Ovary (tissue), 9 donors: ENCODE measurements around the gene YDJC. TPM values are rescaled to one million over a fixed set of nuclear protein-coding genes. Genes with fewer than 3 reads are reported as not detected.

Source experiments
- DNase-seq, 5 donors: peaks; one replicate each; pipeline ENCODE4 v3.0.0-alpha.2; 2019 to 2020
- H3K27ac ChIP-seq, 2 donors: fragments of 200-600 bp; one replicate each; pipeline versions ENCODE4 v1.5.1 to v1.8.0; 2019 to 2022
- H3K27me3 ChIP-seq: fragments of 200-600 bp; one replicate; pipeline ENCODE4 v1.8.0; 2022
- H3K36me3 ChIP-seq: fragments of 200-600 bp; sonication (generic); one replicate; pipeline ENCODE4 v1.5.1; 2019
- H3K4me1 ChIP-seq: one replicate; pipeline ENCODE4 v1.8.1; 2013; ENCODE audit warnings: mild to moderate bottlenecking, moderate library complexity; ENCODE audit not compliant: insufficient read depth
- H3K4me3 ChIP-seq: fragments of 200-600 bp; sonication (generic); one replicate; pipeline ENCODE4 v1.5.1; 2017
- H3K9me3 ChIP-seq, 2 donors: fragments of 200-600 bp in 1 of 2; sonication (generic) in 1 of 2; one replicate each; pipeline versions ENCODE4 v1.5.1 to v1.8.1; 2013 to 2019; ENCODE audit warnings: mild to moderate bottlenecking in 1 of 2, moderate library complexity in 1 of 2
- CTCF ChIP-seq, 3 donors: fragments of 450-650 bp in 2 of 3; fragments of 200-600 bp in 1 of 3; IDR thresholded peaks; one replicate each; pipeline versions ENCODE4 v1.5.1 to v1.8.0; 2016 to 2022; ENCODE audit warnings: antibody characterized with exemption in 3 of 3, mild to moderate bottlenecking in 1 of 3
- EP300 ChIP-seq: sonication (generic); formaldehyde crosslinking; IDR thresholded peaks from one replicate; pipeline ENCODE4 v1.6.1; 2017; ENCODE audit warnings: antibody characterized with exemption
- POLR2A ChIP-seq: fragments of 450-650 bp; IDR thresholded peaks from one replicate; pipeline ENCODE4 v1.6.1; 2017; ENCODE audit warnings: antibody characterized with exemption, mild to moderate bottlenecking, moderate library complexity
- WGBS, 3 donors: extraction: QIAGEN DNeasy Blood & Tissue Kit in 1 of 3; methylation state at CpG; one replicate each; pipeline versions ENCODE4 v1.1.5 to v1.1.7; 2013 to 2017; 5-methylcytosine and 5-hydroxymethylcytosine counted together
- intact Hi-C, 4 donors: fragments of 100-400 bp; cut with DNase I; formaldehyde crosslinking; loops; one replicate each; pipeline versions ENCODE4 v1.11.0 to v1.15.1; 2022 to 2023
- microRNA counts: library from miRNA; unstranded; fragments of <30 nt; microRNA quantifications from one replicate; lab custom pipeline; 2016
- microRNA-seq, 3 donors: library from miRNA; unstranded; fragments of <30 nt; microRNA quantifications; one replicate each; pipeline versions ENCODE4 to v1.2.0, GENCODE V29; 2019 to 2020
- polyA plus RNA-seq, 2 donors: library from polyadenylated mRNA; stranded (reverse); fragments of 200-250 nt in 1 of 2; fragments of 350-450 nt in 1 of 2; fragmentation: Illumina TruSeq in 1 of 2; extraction: RNeasy Lipid Tissue Mini Kit (QIAGEN cat#74804) in 1 of 2; gene quantifications; one replicate each; pipeline ENCODE4 v1.2.3, GENCODE V29; 2013 to 2014
- small RNA-seq: library from RNA; depleted of rRNA; stranded (forward); fragments of <200 nt; gene quantifications from one replicate; pipeline ENCODE3, GENCODE V24; 2016
- total RNA-seq, 7 donors: library from RNA; depleted of rRNA in 2 of 7; stranded (reverse); fragments of >200 nt in 2 of 7; fragmentation: NEBNext Ultra II Directional in 3 of 7; extraction: Animal tissue kit (Norgen Biotek cat#: 25700) in 3 of 7; gene quantifications; one replicate each; pipeline versions ENCODE4 v1.1.0 to v1.2.4, GENCODE V29; 2016 to 2023
- donor health status: DM: no; HTN: no; CAD: no; lungs with moderate emphysema.
- donor health status: DM: no; HTN: no; CAD: no.
- donor health status: Bipolar disorder and iron deficiency.
- donor health status: DM: yes; HTN: yes; CAD: no.
- donor health status: DM: no; HTN: no; CAD: no.
- donor health status: DM: yes; HTN: yes; CAD: no.

The YDJC gene
- total and polyA plus RNA-seq, 9 donors = 1.8 to 45.1 (median 17.0) TPM

- no peak for DNase-seq
- Histone ChIP-seq H3K36me3 (no peaks in the 10 kb centered on the region), H3K27me3 (no peaks in the 10 kb centered on the region), H3K27ac (no peak overlapping the region), H3K4me1 (peaks cover 15% of the 10 kb centered on the region), H3K4me3 (no peak overlapping the region), H3K9me3 (no peaks in the 10 kb centered on the region)
- intact Hi-C loops = no loop called here
- WGBS, 3 donors = 55 to 70% (median 68%) methylated on average over 6 of the region's 6 CpGs
- TF ChIP-seq CTCF (IDR thresholded peaks at IDR 0.05) (no peak), POLR2A (no peak), EP300 (no peak)
These were observed 50.4 kb downstream of the YDJC start for GRCh38 chr22:21579474-21579851.

MicroRNA genes within 50 kb of the gene (microRNA counts, 767-probe panel; counts per million panel counts)
- microRNA hsa-miR-130b-3p (lab: Ali Mortazavi, UCI) (530 counts per million, percentile 78 among the panel's probes with 10 or more counts), microRNA hsa-miR-301b (lab: Ali Mortazavi, UCI) (530 counts per million, percentile 78 among the panel's probes with 10 or more counts)

Small RNA genes lying within 50 kb of the gene (microRNA-seq; reads per million reads assigned to microRNA genes)
- gene MIR130B (41.9 to 60.5 (median 54.8) reads per million in 3 donors), gene MIR301B (0 to 0.38 (median 0.16) reads per million in 3 donors)

Small RNA genes lying within 50 kb of the gene (small RNA-seq; reads per million reads assigned to genes)
- gene MIR301B = 0.30 reads per million

Other genes with a start within 250 kb of the YDJC start
- gene RIMBP3B, start 246.3 kb downstream of the YDJC start, total RNA-seq = under 1 TPM in 5 of 7 donors, not detected in 2; 0.08 to 0.20 (median 0.12) TPM
- gene RIMBP3B, start 246.3 kb downstream of the YDJC start, polyA plus RNA-seq = not detected
- 1 to 10 TPM; 2.9 to 8.6 (median 6.6) TPM for gene HIC2, start 212.7 kb downstream of the YDJC start, total RNA-seq
- gene HIC2, start 212.7 kb downstream of the YDJC start, polyA plus RNA-seq = 1 to 10 TPM; 1.3 to 3.3 TPM
- gene TMEM191C, start 162.6 kb downstream of the YDJC start, total RNA-seq = 1 to 10 TPM in 5 of 7 donors, under 1 TPM in 2; 0.37 to 2.4 (median 1.1) TPM
- 1 to 10 TPM in 1 of 2 donors, under 1 TPM in 1; 0.27 to 1.4 TPM for gene TMEM191C, start 162.6 kb downstream of the YDJC start, polyA plus RNA-seq
- under 1 TPM in 3 of 7 donors, not detected in 4; 0.07 to 0.25 (median 0.15) TPM for gene RIMBP3C, start 78.6 kb downstream of the YDJC start, total RNA-seq
- gene RIMBP3C, start 78.6 kb downstream of the YDJC start, polyA plus RNA-seq = under 1 TPM; 0.04 to 0.15 TPM
- 10 to 100 TPM; 20.3 to 42.0 (median 39.9) TPM for gene UBE2L3, start 62.3 kb downstream of the YDJC start, total RNA-seq
- gene UBE2L3, start 62.3 kb downstream of the YDJC start, polyA plus RNA-seq = 100 to 1,000 TPM in 1 of 2 donors, 10 to 100 TPM in 1; 30.7 to 105 TPM
- under 1 TPM; 0.46 to 0.88 (median 0.66) TPM for gene CCDC116, start 2.7 kb upstream of the YDJC start, total RNA-seq
- gene CCDC116, start 2.7 kb upstream of the YDJC start, polyA plus RNA-seq = under 1 TPM in 1 of 2 donors, not detected in 1; 0.85 TPM
- gene SDF2L1, start 12.3 kb upstream of the YDJC start, total RNA-seq = 10 to 100 TPM; 10.2 to 30.4 (median 17.0) TPM
- 10 to 100 TPM in 1 of 2 donors, 1 to 10 TPM in 1; 2.1 to 15.9 TPM for gene SDF2L1, start 12.3 kb upstream of the YDJC start, polyA plus RNA-seq
- 10 to 100 TPM; 13.6 to 35.3 (median 22.5) TPM for gene PPIL2, start 36.0 kb upstream of the YDJC start, total RNA-seq
- gene PPIL2, start 36.0 kb upstream of the YDJC start, polyA plus RNA-seq = 10 to 100 TPM; 15.5 to 22.0 TPM
- 10 to 100 TPM in 2 of 7 donors, 1 to 10 TPM in 5; 2.9 to 11.4 (median 7.0) TPM for gene YPEL1, start 105.8 kb upstream of the YDJC start, total RNA-seq
- gene YPEL1, start 105.8 kb upstream of the YDJC start, polyA plus RNA-seq = 10 to 100 TPM in 1 of 2 donors, 1 to 10 TPM in 1; 8.5 to 10.2 TPM
- gene MAPK1, start 237.6 kb upstream of the YDJC start, total RNA-seq = 100 to 1,000 TPM in 3 of 7 donors, 10 to 100 TPM in 4; 37.1 to 125 (median 98.1) TPM
- gene MAPK1, start 237.6 kb upstream of the YDJC start, polyA plus RNA-seq = 100 to 1,000 TPM in 1 of 2 donors, 10 to 100 TPM in 1; 12.3 to 102 TPM